NOMO-1 treated with dmso at 0.1 percent for 144 hours (cell line): ENCODE measurements around the gene GORAB.

Experiments used
- DNase-seq: peaks from one replicate; lab custom pipeline; 2025; ENCODE audit not compliant: unreplicated experiment; lab: John Stamatoyannopoulos, UW

The GORAB gene

DNA sequence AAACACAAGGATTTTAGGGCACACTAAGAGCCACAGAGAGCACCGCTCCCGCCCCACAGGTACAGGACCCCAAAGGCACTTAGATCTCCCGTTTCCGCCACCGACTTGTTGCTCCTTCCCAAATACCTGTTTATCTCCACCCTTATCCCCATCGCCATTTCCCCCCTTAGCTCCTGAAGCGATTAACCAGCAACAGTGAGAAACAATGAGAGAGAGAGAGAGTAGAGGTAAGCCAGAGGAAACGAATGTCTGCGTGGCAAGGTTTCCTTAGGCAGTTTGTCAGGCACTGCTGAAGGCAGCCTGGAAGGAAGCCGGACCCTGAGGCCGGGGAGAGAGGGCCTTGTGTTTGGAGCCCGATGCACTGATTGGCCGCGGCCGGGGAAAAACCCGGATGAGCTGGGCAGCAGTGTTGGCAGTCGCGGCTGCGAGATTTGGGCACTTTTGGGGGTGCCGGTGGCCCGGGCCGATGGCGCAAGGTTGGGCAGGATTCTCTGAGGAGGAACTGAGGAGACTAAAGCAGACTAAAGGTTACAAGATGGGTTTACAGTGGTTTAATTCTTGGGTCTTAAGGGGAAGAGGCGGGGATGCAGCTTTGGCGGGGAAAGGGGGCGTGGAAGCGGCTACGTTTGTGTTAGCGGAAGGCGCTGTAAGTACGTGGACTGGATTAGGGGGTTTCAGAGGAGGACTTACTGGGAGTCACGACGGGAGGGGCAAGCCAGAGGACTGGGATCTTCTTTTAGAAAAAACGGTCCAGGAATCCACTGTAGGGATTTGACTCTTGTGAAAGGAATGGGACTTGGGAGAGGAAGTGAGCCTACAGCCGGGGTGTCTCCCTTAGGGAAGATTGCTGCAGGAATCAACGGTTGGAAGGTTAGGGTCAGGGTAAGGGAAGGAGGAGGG, at the start of gene GORAB:
GORAB (plus strand) TSS at position 409 of the 900 bp plus-strand sequence; CDS start at position 467, 58 bp downstream.
- peak; percentile 88 for DNase-seq

DNA sequence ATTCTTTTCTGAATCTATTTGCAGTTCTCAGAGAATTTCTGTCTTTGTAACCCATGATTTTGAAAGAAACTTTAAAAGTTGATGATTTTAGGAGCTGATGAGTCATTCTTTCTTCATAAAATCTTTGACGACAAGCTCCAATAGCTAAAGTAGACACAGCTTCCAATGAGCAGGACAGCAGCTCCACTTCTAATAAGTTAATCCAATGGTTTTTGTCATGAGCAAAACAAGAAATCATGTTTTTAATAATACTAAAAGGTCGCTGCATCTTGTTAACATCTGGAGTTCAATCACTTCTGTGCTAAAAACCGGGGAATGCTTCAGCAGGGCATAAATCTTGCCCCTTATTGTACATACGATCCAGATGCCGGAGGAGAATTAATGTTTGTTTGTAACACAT, 48.9 kb upstream of the GORAB start:
- DNase-seq = no peak

- no peak for DNase-seq
Observed at GRCh38 chr1:170487503-170487902, 44.5 kb upstream of the GORAB start.

DNA sequence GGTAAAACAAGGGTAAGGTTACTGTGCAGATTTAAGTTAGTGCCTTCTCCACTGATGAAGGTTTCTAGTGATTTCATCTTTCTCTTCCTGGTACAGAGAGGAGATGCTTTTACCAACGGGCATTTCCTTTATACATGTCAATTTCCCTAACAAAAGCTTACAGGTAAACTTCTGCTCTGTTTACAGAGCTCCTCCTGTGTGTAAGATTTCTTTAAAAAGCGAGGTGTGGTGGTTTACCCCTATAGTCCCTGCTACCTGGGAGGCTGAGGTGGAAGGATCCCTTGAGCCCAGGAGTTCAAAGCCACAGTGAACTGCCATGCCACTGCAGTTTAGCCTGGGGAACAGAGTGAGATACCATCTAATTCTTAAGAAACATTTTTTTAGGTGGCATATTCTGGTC, 40.7 kb upstream of the GORAB start:
- no peak for DNase-seq

GRCh38 chr1:170494369-170494768, 37.6 kb upstream of the GORAB start:
- DNase-seq = no peak

- no peak for DNase-seq
Observed at GRCh38 chr1:170495006-170495405, 37.0 kb upstream of the GORAB start.

DNA sequence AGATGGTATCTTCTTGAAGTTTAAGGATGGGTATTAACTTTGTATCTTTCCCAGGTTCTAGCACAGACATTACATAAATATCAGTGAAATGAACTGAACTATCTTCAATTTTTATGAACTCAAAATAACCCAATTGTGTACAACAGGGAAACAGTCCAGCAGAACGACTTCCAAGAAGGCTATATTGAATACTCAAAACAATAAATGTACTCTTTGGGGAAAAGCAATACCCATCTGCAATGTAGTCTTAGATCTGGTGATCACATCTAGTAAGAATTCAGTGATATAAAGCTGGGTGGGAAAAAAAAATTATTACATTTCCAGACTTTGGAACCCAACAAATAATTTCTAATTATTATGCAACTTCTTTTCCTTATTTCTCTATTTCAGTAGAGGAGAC, 33.1 kb upstream of the GORAB start:
- DNase-seq = no peak

DNA sequence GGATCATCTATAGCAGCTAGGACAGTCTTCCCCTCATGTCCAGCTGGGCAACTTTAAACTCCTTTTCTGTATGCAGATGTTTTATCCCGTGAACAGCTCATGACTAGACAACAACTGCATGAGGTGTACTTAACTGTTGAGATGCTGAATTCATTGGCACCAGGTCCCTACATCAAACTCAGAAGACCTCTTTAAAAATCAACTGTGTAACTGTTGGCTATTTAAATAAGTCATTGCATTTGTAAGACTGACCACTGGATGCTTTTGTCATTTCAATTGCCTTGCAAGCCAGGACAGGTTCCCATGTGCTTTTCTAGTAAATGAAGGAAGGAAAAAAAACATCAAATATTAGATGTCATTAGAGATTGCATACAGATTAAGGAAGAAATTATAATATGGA, 28.3 kb upstream of the GORAB start:
- DNase-seq = no peak

GRCh38 chr1:170510163-170510562, 21.8 kb upstream of the GORAB start:
- DNase-seq = no peak

GRCh38 chr1:170511038-170511437, 20.9 kb upstream of the GORAB start:
- DNase-seq = no peak

DNA sequence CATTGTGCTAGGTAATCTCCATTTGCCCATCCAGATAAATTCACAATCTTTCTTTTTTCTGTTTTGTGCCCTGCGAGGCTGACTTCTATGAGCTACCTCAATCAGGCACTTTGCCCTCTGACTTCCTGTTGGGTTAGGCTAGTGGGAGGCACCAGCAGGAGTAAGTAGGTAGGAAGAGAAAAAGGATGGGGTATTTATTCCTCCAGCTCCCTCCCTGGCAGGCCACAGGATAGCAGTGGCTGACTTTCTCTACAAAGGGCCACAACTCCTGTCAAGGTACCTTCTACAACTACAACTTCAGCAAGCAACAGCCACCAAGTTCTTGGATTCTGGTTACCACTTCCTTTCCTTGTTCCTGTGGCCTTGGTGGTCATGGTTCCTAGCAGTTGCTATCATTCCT, 18.8 kb upstream of the GORAB start:
- DNase-seq = no peak

- DNase-seq = no peak
Observed at GRCh38 chr1:170518185-170518834, 13.7 kb upstream of the GORAB start.

- DNase-seq = no peak
Observed at GRCh38 chr1:170518965-170519364, 13.0 kb upstream of the GORAB start.

DNA sequence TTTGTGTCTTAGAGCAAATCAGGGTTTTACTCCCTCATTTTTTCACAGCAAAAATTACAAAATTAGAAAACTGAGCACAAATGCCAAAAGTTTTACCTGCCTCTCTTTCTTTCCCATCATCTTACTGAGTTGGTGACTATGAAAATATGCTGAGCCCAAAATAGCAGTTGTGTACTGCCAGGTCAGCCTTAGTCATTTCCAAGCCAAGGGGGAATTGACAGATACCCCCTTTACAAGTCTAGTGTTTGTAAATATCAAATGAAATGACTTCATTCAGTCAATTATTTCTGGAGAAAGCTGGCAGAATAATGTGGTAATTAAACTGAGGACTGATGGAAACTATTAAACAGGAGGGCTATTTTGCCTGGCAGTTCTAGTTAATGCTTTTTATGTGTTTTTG, 11.4 kb upstream of the GORAB start:
- DNase-seq = no peak

DNA sequence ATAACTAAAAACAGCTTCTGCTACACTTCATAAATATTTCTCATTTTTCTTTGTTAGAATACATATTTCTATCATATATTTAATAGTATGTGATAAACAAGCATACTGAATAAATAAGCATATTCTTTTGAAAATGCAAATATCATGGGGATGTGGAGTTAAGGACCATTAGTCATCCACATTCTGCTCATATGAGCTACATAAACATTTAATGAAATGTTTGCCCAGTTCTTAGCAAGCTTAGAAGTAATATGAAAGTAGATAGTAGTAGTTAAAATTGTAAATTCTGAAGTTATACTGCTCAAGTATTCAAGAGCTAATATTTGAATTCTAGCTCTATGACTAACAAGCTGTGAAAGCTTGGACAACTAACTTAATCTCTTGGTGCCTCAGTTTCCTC, 10.1 kb upstream of the GORAB start:
- DNase-seq = no peak

GRCh38 chr1:170530972-170531757, 801 bp upstream of the GORAB start:
- DNase-seq = no peak

GRCh38 chr1:170533298-170533697, 1.3 kb downstream of the GORAB start:
- DNase-seq = peak; percentile 1

DNA sequence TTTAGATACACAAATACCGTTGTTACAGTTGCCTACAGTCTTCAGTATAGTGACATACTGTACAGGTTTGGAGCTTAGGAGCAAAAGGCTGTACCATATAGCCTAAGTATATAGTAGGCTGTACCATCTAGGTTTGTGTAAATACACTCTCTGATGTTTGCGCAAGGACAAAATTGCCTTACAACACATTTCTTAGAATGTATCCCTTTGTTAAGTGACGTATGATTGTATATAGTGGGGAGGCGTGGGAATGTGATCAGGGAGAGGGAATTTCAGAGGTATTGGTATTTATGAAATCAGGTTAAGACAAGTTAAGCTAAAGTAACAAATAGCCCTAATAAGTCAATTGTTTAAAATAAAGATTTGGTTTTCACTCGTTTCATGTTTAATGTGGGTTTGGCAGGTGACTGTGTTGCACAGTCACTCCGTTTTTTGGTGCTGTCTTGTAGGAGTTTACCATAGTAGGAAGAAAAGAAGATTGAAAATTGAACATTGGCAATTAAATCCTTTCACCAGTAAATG, 2.7 kb downstream of the GORAB start:
- no peak for DNase-seq

DNA sequence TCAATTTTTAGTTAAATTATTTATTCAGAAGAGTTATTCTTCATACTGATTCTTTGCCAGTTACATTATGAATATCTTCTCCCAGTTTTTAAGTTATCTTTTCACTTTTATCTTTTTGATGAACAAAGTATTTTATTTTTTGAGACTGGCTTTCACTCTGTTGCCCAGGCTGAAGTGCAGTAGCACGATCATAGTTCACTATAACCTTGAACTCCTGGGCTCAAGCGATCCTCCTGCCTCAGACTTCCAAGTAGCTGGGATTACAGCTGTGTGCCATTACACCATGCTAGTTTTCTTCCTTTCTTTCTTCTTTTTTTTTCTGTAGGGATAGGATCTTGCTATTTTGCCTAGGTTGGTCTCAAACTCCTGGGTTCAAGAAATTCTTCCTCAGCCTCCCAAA, 3.5 kb downstream of the GORAB start:
- no peak for DNase-seq

DNA sequence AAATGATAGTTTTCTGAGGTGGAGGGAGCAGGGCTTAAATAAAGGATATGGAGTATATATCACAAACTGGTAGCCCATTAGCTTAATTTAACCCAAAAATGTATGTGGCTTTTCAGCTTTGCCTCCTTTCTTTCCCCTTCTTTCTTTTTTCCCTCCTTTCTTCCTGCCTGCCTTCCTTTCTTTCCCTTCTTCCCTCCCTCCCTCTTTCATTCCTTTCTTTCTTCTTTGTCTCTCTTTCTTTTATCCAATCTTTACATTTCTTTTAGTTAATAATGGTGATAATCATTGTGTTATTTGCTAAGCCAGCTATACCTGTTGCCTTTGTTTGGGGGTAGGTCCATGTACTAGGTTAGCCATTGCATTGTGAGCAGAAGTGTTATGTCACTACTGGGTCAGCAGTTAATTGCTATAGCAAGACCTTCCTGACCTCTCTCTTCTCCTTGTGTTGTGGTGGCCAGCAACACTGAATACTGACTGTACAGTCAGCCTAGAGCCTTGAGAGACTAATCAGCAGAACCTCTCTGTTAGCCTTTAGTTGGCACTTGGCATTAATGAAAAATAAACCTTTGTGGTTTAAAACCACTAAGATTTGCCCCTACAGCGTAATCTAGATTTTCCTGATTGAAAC, 5.1 kb downstream of the GORAB start:
- DNase-seq = no peak
